ENCODE data around the gene GPSM1.

- no peak for TF ChIP-seq YY1 (IDR thresholded peaks at IDR 0.05; ENCODE audit: extremely low read depth, insufficient replicate concordance, low read depth, low read length)
- TF ChIP-seq POLR2A (IDR thresholded peaks at IDR 0.05; ENCODE audit: borderline replicate concordance, extremely low read depth, insufficient read depth, insufficient read length), result no peak
These were observed 27.3 kb downstream of the GPSM1 start for GRCh38 chr9:136354592-136355085.

Data from HCT116 (cell line).